Rectal smooth muscle tissue (tissue), 1 donor: ENCODE data around the gene ZNRD2.

Experiments
- H3K27ac ChIP-seq: one replicate; pipeline ENCODE4 v1.7.0; 2013; ENCODE audit warnings: low read depth, low read length, inconsistent platforms
- H3K27me3 ChIP-seq: one replicate; pipeline ENCODE4 v1.7.0; 2013; ENCODE audit warnings: low read length; ENCODE audit not compliant: control insufficient read depth, insufficient read depth
- H3K36me3 ChIP-seq: one replicate; pipeline ENCODE4 v1.7.0; 2013; ENCODE audit warnings: low read length; ENCODE audit not compliant: control insufficient read depth, insufficient read depth
- H3K4me1 ChIP-seq: one replicate; pipeline ENCODE4 v1.7.0; 2013; ENCODE audit warnings: low read length; ENCODE audit not compliant: control insufficient read depth, insufficient read depth
- H3K4me3 ChIP-seq: one replicate; pipeline ENCODE4 v1.7.0; 2013; ENCODE audit warnings: low read length
- H3K9ac ChIP-seq: one replicate; pipeline ENCODE4 v1.7.0; 2013; ENCODE audit warnings: low read length

The ZNRD2 gene

GRCh38 chr11:65529475-65530156, 40.7 kb upstream of the ZNRD2 start:
- no peak overlapping the region for H3K27ac ChIP-seq
- no peaks in the 10 kb centered on the region for H3K27me3 ChIP-seq
- no peak overlapping the region for H3K9ac ChIP-seq
- H3K36me3 ChIP-seq: peaks cover 23% of the 10 kb centered on the region
- H3K4me3 ChIP-seq: no peak overlapping the region
- peaks cover 10% of the 10 kb centered on the region for H3K4me1 ChIP-seq

GRCh38 chr11:65530157-65530496, 40.1 kb upstream of the ZNRD2 start:
- Histone ChIP-seq H3K4me1 (peaks cover 10% of the 10 kb centered on the region), H3K9ac (no peak overlapping the region), H3K4me3 (no peak overlapping the region), H3K27ac (no peak overlapping the region), H3K36me3 (peaks cover 26% of the 10 kb centered on the region), H3K27me3 (no peaks in the 10 kb centered on the region)

GRCh38 chr11:65532388-65533064, 37.8 kb upstream of the ZNRD2 start:
- peaks cover 27% of the 10 kb centered on the region for H3K36me3 ChIP-seq
- H3K4me3 ChIP-seq: no peak overlapping the region
- H3K27me3 ChIP-seq: no peaks in the 10 kb centered on the region
- H3K9ac ChIP-seq: no peak overlapping the region
- H3K4me1 ChIP-seq: no peaks in the 10 kb centered on the region
- H3K27ac ChIP-seq: no peak overlapping the region

- Histone ChIP-seq H3K9ac (no peak overlapping the region), H3K27me3 (no peaks in the 10 kb centered on the region), H3K4me1 (peaks cover 3% of the 10 kb centered on the region), H3K4me3 (no peak overlapping the region), H3K36me3 (peaks cover 26% of the 10 kb centered on the region), H3K27ac (no peak overlapping the region)
These were observed 35.2 kb upstream of the ZNRD2 start for GRCh38 chr11:65535102-65535501.

GRCh38 chr11:65536412-65537295, 33.6 kb upstream of the ZNRD2 start:
- peaks cover 17% of the 10 kb centered on the region for H3K36me3 ChIP-seq

GRCh38 chr11:65537296-65537597, 33.0 kb upstream of the ZNRD2 start:
- peaks cover 17% of the 10 kb centered on the region for H3K36me3 ChIP-seq
- no peak overlapping the region for H3K9ac ChIP-seq
- H3K27ac ChIP-seq: no peak overlapping the region
- peaks cover 12% of the 10 kb centered on the region for H3K4me1 ChIP-seq
- H3K27me3 ChIP-seq: no peaks in the 10 kb centered on the region
- no peak overlapping the region for H3K4me3 ChIP-seq

More at GRCh38 chr11:65536412-65537295, 33.6 kb upstream of the ZNRD2 start:
- H3K9ac ChIP-seq: no peak overlapping the region
- H3K4me3 ChIP-seq: no peak overlapping the region
- H3K27me3 ChIP-seq: no peaks in the 10 kb centered on the region
- peaks cover 10% of the 10 kb centered on the region for H3K4me1 ChIP-seq
- no peak overlapping the region for H3K27ac ChIP-seq

GRCh38 chr11:65537620-65538231, 32.6 kb upstream of the ZNRD2 start:
- Histone ChIP-seq H3K27me3 (no peaks in the 10 kb centered on the region), H3K9ac (no peak overlapping the region), H3K27ac (no peak overlapping the region), H3K4me1 (peaks cover 12% of the 10 kb centered on the region), H3K36me3 (peaks cover 14% of the 10 kb centered on the region), H3K4me3 (no peak overlapping the region)

- no peak overlapping the region for H3K27ac ChIP-seq
- peaks cover 11% of the 10 kb centered on the region for H3K36me3 ChIP-seq
- peaks cover 12% of the 10 kb centered on the region for H3K4me1 ChIP-seq
- no peak overlapping the region for H3K9ac ChIP-seq
- H3K27me3 ChIP-seq: no peaks in the 10 kb centered on the region
- H3K4me3 ChIP-seq: no peak overlapping the region
These were observed 31.9 kb upstream of the ZNRD2 start for GRCh38 chr11:65538232-65538914.

- Histone ChIP-seq H3K4me3 (peak overlapping the region; percentile 95), H3K27me3 (no peaks in the 10 kb centered on the region), H3K9ac (no peak overlapping the region), H3K27ac (peak overlapping the region; percentile 85), H3K4me1 (peaks cover 12% of the 10 kb centered on the region), H3K36me3 (peaks cover 11% of the 10 kb centered on the region)
These were observed 31.1 kb upstream of the ZNRD2 start for GRCh38 chr11:65538915-65539743.

- Histone ChIP-seq H3K27ac (peak overlapping the region; percentile 85), H3K36me3 (peaks cover 10% of the 10 kb centered on the region), H3K9ac (peak overlapping the region; percentile 82)
These were observed 30.5 kb upstream of the ZNRD2 start for GRCh38 chr11:65539744-65540289.

More at GRCh38 chr11:65539744-65540289, 30.5 kb upstream of the ZNRD2 start:
- Histone ChIP-seq H3K4me3 (peak overlapping the region; percentile 95), H3K4me1 (peaks cover 12% of the 10 kb centered on the region), H3K27me3 (no peaks in the 10 kb centered on the region)
